ENCODE results near the gene SCAPER. TPM values are rescaled to one million over a fixed set of nuclear protein-coding genes. Genes with fewer than 3 reads are reported as not detected.
A peak's percentile ranks its signal among the peaks of the same experiment; 100 is the strongest.

The SCAPER gene
- total and polyA plus RNA-seq, 10 of the 15 experiments (the other 5 are each of a cell fraction or from before 2014, with no cell fraction given): 1.0 to 7.7 (median 3.9) TPM

- no peak for TF ChIP-seq GATAD2B (conservative IDR thresholded peaks at IDR 0.05; ENCODE audit: low read depth)
Measured at GRCh38 chr15:76913737-76914136, 8.6 kb upstream of the SCAPER start (continued).

- no peak overlapping the region for H3K4me3 ChIP-seq
- ChIA-PET POLR2A (no interaction called here), SMC1A (ENCODE audit: uncharacterized antibody, unreplicated experiment) (no interaction called here), CTCF (no interaction called here), RAD21 (ENCODE audit: unreplicated experiment) (no interaction called here)
- in situ Hi-C loops (cut with MboI): no loop called here
- intact Hi-C loops (cut with micrococcal nuclease; ENCODE audit: unreplicated experiment): no loop called here
- 0 out of 4 replicates have a peak, but pooled peaks cover 0 to 4% of the 10 kb centered on the region in 2 experiments for H3K27me3 ChIP-seq (replicated peaks in 1 of 2; ENCODE audit: control insufficient read depth in 2 of 2, insufficient read depth in 2 of 2, low read length in 1 of 2)
- WGBS (ENCODE audit: insufficient coverage, insufficient replicate concordance, low lambda C conversion rate, missing lambda C conversion rate): 69% methylated on average over 4 of the region's 4 CpGs
- no peaks in the 10 kb centered on the region for H3K79me2 ChIP-seq (ENCODE audit: control insufficient read depth, insufficient read depth, low read length)
- H4K20me1 ChIP-seq (ENCODE audit: control insufficient read depth, insufficient read depth): no peaks in the 10 kb centered on the region
- H2AFZ ChIP-seq (ENCODE audit: control insufficient read depth, low read depth, low read length): no peak overlapping the region
- no peaks in the 10 kb centered on the region for H3K9me3 ChIP-seq (replicated peaks; ENCODE audit: control insufficient read depth, insufficient read depth, low read length)
- H3K4me1 ChIP-seq (ENCODE audit: control insufficient read depth, insufficient read depth, low read length): no peaks in the 10 kb centered on the region
- ATAC-seq (no peak), FAIRE-seq (no peak), DNase-seq (ENCODE audit: low read depth, low spot score) (no peak)
- TF ChIP-seq IKZF2 (IDR thresholded peaks at IDR 0.05): no peak
- no peak overlapping the region for H3K9ac ChIP-seq (ENCODE audit: control insufficient read depth, insufficient read depth, low read length)
- H3K36me3 ChIP-seq (ENCODE audit: control insufficient read depth in 2 of 2, insufficient read depth in 2 of 2, low read length in 1 of 2): no peaks in the 10 kb centered on the region
- BruUV-seq (replicated peaks): no TSS peak
- no peak overlapping the region for H3K4me2 ChIP-seq (ENCODE audit: control insufficient read depth, insufficient read depth)
- H3K27ac ChIP-seq (ENCODE audit: control insufficient read depth, insufficient read depth): no peak overlapping the region
Measured at GRCh38 chr15:76912430-76912829, 7.3 kb upstream of the SCAPER start.

- Histone ChIP-seq H3K4me2 (ENCODE audit: control insufficient read depth, insufficient read depth) (peak overlapping the region; percentile 85), H2AFZ (ENCODE audit: control insufficient read depth, low read depth, low read length) (peak overlapping the region; percentile 93), H3K4me1 (ENCODE audit: control insufficient read depth, insufficient read depth, low read length) (peaks cover 13% of the 10 kb centered on the region), H4K20me1 (ENCODE audit: control insufficient read depth, insufficient read depth) (no peaks in the 10 kb centered on the region), H3K79me2 (ENCODE audit: control insufficient read depth, insufficient read depth, low read length) (peaks cover 3% of the 10 kb centered on the region), H3K27ac (ENCODE audit: control insufficient read depth, insufficient read depth) (no peak overlapping the region), H3K9ac (ENCODE audit: control insufficient read depth, insufficient read depth, low read length) (peak overlapping the region; percentile 71; the same call in 1 of the 2 replicates), H3K36me3 (ENCODE audit: control insufficient read depth in 2 of 2, insufficient read depth in 2 of 2, low read length in 1 of 2) (no peaks in the 10 kb centered on the region), H3K27me3 (replicated peaks in 1 of 2; ENCODE audit: control insufficient read depth in 2 of 2, insufficient read depth in 2 of 2, low read length in 1 of 2) (no peaks in the 10 kb centered on the region), H3K4me3 (no peak overlapping the region), H3K9me3 (replicated peaks; ENCODE audit: control insufficient read depth, insufficient read depth, low read length) (no peaks in the 10 kb centered on the region)
- WGBS (ENCODE audit: insufficient coverage, insufficient replicate concordance, low lambda C conversion rate, missing lambda C conversion rate): 61% methylated on average over 9 of the region's 9 CpGs
- ATAC-seq (no peak), DNase-seq (ENCODE audit: low read depth, low spot score) (no peak), FAIRE-seq (no peak)
- POLR2A ChIA-PET: interaction anchor here (0.6 kb wide), 1 partner anchor 73 kb away, joined by 5 read pairs; no protein-coding TSS in a partner anchor
- RAD21 ChIA-PET (ENCODE audit: unreplicated experiment): no interaction called here
- SMC1A ChIA-PET (ENCODE audit: uncharacterized antibody, unreplicated experiment): interaction anchor here (1.0 to 2.0 kb wide), 2 partner anchors 29 to 93 kb away, joined by 4 to 8 read pairs; no protein-coding TSS in a partner anchor
- CTCF ChIA-PET: interaction anchor here (1.4 kb wide), 1 partner anchor 125 kb away, joined by 5 read pairs; no protein-coding TSS in a partner anchor
- in situ Hi-C loops (cut with MboI): no loop called here
- no TSS peak for BruUV-seq (replicated peaks)
- intact Hi-C loops (cut with micrococcal nuclease; ENCODE audit: unreplicated experiment): no loop called here
- no peak for TF ChIP-seq WRNIP1 (IDR thresholded peaks at IDR 0.05; ENCODE audit: borderline replicate concordance, low read depth, low read length)
- no peak for TF ChIP-seq BMI1 (IDR thresholded peaks at IDR 0.05; ENCODE audit: borderline replicate concordance)
- TF ChIP-seq POU2F2 (IDR thresholded peaks at IDR 0.05; ENCODE audit: borderline replicate concordance, low read depth, low read length): no peak
- TF ChIP-seq YBX1 (IDR thresholded peaks at IDR 0.05): no peak
- TF ChIP-seq HSF1 (IDR thresholded peaks at IDR 0.05; ENCODE audit: low read depth, low read length): no peak
- TF ChIP-seq ZNF384 (IDR thresholded peaks at IDR 0.05; ENCODE audit: borderline replicate concordance, low read depth, low read length): no peak
Measured at GRCh38 chr15:76905855-76906254, 715 bp upstream of the SCAPER start.

Measured in GM12878 (cell line).